HCT116 (cell line): ENCODE results near the gene LCE7A.

Source experiments
- CEBPB ChIP-seq: IDR thresholded peaks from 2 replicates; pipeline ENCODE4 v1.6.1; 2012; ENCODE audit warnings: low read depth
- JUND ChIP-seq: IDR thresholded peaks from 2 replicates; pipeline ENCODE4 v1.6.1; 2012
- POLR2AphosphoS5 ChIP-seq: IDR thresholded peaks from 2 replicates; pipeline ENCODE4 v1.6.1; 2011; ENCODE audit warnings: mild to moderate bottlenecking, low read depth, low read length, moderate library complexity
- SIN3A ChIP-seq: IDR thresholded peaks from 2 replicates; pipeline ENCODE4 v1.6.1; 2012; ENCODE audit warnings: low read depth
- ZFX ChIP-seq: fragments of 450-650 bp; IDR thresholded peaks from 2 replicates; pipeline ENCODE4 v1.6.1; 2017
- TF ChIP-seq, protein P1 (sequence below), 3 experiments: fragments of 200-600 bp in 1 of 3; sonication (generic) in 1 of 3; IDR thresholded peaks in 2 of 3; conservative IDR thresholded peaks in 1 of 3; 2 replicates each; pipeline ENCODE4 v1.5.1; 2012 to 2017; ENCODE audit warnings: low read depth in 2 of 3, low read length in 2 of 3, antibody characterized with exemption in 1 of 3, borderline replicate concordance in 1 of 3, control low read depth in 1 of 3, mild to moderate bottlenecking in 1 of 3, mixed read lengths in 1 of 3, mixed run types in 1 of 3, moderate library complexity in 1 of 3; ENCODE audit not compliant: insufficient read depth in 1 of 3

DNA sequence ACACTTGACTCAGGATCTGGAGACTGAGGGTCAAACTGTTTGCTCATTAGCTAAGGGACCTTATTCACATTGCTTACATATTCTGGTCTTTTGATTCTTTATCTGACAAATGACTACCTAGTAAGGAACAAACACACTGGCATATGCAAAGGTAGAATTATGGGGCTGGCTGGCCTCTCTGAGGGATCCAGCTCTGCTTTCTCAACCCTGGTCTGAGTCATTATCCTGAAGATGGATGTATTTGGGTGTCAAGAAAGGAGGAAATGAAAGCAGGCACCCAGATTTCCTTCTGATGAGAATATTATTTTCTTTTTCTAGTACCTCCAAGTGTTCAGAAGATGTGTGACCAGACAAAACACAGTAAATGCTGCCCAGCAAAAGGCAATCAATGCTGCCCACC lies 24.3 kb downstream of the LCE7A start:
- no peak for TF ChIP-seq SIN3A
- TF ChIP-seq, protein P1, sequence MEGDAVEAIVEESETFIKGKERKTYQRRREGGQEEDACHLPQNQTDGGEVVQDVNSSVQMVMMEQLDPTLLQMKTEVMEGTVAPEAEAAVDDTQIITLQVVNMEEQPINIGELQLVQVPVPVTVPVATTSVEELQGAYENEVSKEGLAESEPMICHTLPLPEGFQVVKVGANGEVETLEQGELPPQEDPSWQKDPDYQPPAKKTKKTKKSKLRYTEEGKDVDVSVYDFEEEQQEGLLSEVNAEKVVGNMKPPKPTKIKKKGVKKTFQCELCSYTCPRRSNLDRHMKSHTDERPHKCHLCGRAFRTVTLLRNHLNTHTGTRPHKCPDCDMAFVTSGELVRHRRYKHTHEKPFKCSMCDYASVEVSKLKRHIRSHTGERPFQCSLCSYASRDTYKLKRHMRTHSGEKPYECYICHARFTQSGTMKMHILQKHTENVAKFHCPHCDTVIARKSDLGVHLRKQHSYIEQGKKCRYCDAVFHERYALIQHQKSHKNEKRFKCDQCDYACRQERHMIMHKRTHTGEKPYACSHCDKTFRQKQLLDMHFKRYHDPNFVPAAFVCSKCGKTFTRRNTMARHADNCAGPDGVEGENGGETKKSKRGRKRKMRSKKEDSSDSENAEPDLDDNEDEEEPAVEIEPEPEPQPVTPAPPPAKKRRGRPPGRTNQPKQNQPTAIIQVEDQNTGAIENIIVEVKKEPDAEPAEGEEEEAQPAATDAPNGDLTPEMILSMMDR (IDR thresholded peaks at IDR 0.05 in 2 of 3, conservative IDR thresholded peaks at IDR 0.05 in 1 of 3; ENCODE audit: borderline replicate concordance in 1 of 3, insufficient read depth in 1 of 3, low read depth in 2 of 3, low read length in 2 of 3): no peak
- TF ChIP-seq POLR2AphosphoS5: no peak
- TF ChIP-seq CEBPB: no peak
- no peak for TF ChIP-seq ZFX
- TF ChIP-seq JUND: no peak
